GM03348 (cell line): ENCODE data around the gene SGIP1.
A peak's percentile ranks its signal among the peaks of the same experiment; 100 is the strongest.
"Not testable (repeated sequence)": the region's sequence is repeated elsewhere in the genome, so short reads cannot be mapped to it uniquely, and the experiment has no call there.

Experiments
- DNase-seq: peaks from one replicate; pipeline ENCODE4 v3.0.0; 2012; ENCODE audit warnings: low spot score

Gene SGIP1

GRCh38 chr1:66681686-66682085 lies 147.7 kb downstream of the SGIP1 start:
- no peak for DNase-seq

- DNase-seq = no peak
Observed at GRCh38 chr1:66682106-66682505, 148.2 kb downstream of the SGIP1 start.

GRCh38 chr1:66684353-66684752 lies 150.4 kb downstream of the SGIP1 start:
- no peak for DNase-seq

GRCh38 chr1:66685265-66685664 lies 151.3 kb downstream of the SGIP1 start:
- DNase-seq = peak; percentile 17

GRCh38 chr1:66685670-66686069 lies 151.7 kb downstream of the SGIP1 start:
- DNase-seq = peak; percentile 13

- DNase-seq = no peak
Observed at GRCh38 chr1:66686406-66686805, 152.5 kb downstream of the SGIP1 start.

GRCh38 chr1:66687358-66687757 lies 153.4 kb downstream of the SGIP1 start:
- no peak for DNase-seq

- no peak for DNase-seq
Observed at GRCh38 chr1:66690666-66691381, 156.9 kb downstream of the SGIP1 start.

GRCh38 chr1:66692681-66693080 lies 158.7 kb downstream of the SGIP1 start:
- DNase-seq = no peak

- DNase-seq = no peak
Observed at GRCh38 chr1:66693856-66694255, 159.9 kb downstream of the SGIP1 start.

GRCh38 chr1:66695116-66695515 lies 161.2 kb downstream of the SGIP1 start:
- DNase-seq = no peak

GRCh38 chr1:66696771-66697170 lies 162.8 kb downstream of the SGIP1 start:
- no peak for DNase-seq

- DNase-seq = no peak
Observed at GRCh38 chr1:66699213-66699612, 165.3 kb downstream of the SGIP1 start.

- DNase-seq = no peak
Observed at GRCh38 chr1:66704177-66704875, 170.4 kb downstream of the SGIP1 start.

GRCh38 chr1:66705110-66705509 lies 171.2 kb downstream of the SGIP1 start:
- no peak for DNase-seq

- peak; percentile 12 for DNase-seq
Observed at GRCh38 chr1:66711420-66711819, 177.5 kb downstream of the SGIP1 start.

- DNase-seq = no peak
Observed at GRCh38 chr1:66712839-66713238, 178.9 kb downstream of the SGIP1 start.

- peak; percentile 2 for DNase-seq
Observed at GRCh38 chr1:66723985-66724384, 190.0 kb downstream of the SGIP1 start.

- peak; percentile 54 for DNase-seq
Observed at GRCh38 chr1:66725885-66726665, 192.1 kb downstream of the SGIP1 start.

- no peak for DNase-seq
Observed at GRCh38 chr1:66728021-66728420, 194.1 kb downstream of the SGIP1 start.

- DNase-seq = not testable (repeated sequence)
Observed at GRCh38 chr1:66728716-66729115, 194.8 kb downstream of the SGIP1 start.

- DNase-seq = no peak
Observed at GRCh38 chr1:66729119-66729518, 195.2 kb downstream of the SGIP1 start.

- DNase-seq = no peak
Observed at GRCh38 chr1:66729523-66729922, 195.6 kb downstream of the SGIP1 start.
